Measurements from ENCODE around the gene STEEP1. TPM values are rescaled to one million over a fixed set of nuclear protein-coding genes. Genes with fewer than 3 reads are reported as not detected.
A peak's percentile ranks its signal among the peaks of the same experiment; 100 is the strongest.
"Not testable (repeated sequence)": the region's sequence is repeated elsewhere in the genome, so short reads cannot be mapped to it uniquely, and the experiment has no call there.

Gene STEEP1
- total and polyA plus RNA-seq, 4 donors, result 16.7 to 25.9 (median 18.3) TPM

DNA sequence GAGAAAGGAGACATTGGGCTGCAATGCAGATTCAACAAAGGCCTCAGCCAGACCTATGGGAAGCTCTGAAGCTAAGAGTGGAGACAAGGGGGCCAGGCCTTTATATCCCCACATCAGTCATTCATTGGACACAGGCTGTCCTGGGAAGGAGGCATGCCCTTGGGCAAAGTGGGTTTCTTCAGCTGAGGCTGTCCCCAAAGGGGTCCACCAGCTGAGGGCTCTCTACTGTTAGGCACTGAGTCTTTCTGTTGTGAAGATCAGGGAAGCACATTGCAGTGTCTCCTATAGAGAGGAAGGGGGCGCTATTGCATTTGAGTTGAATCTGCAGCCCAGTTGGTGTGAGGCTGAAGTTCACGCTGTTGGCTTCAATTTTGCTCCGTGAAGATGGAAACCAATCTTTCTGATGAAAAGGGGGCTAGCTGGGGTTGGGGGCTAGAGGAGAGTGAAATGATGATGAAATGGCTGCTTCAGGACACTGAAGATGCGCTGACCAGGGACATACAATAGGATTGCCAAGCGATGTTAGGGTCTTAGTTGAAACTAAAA, 49.0 kb downstream of the STEEP1 start:
- H3K4me1 ChIP-seq (ENCODE audit: control insufficient read depth in 1 of 2, insufficient read depth in 2 of 2, low read length in 2 of 2), result no peaks in the 10 kb centered on the region
- no peak overlapping the region for H3K4me3 ChIP-seq (ENCODE audit: low read length in 2 of 2)
- H3K36me3 ChIP-seq (ENCODE audit: control insufficient read depth in 1 of 2, insufficient read depth in 2 of 2, low read length in 1 of 2), result no peaks in the 10 kb centered on the region
- DNase-seq, result no peak
- 30 to 35% methylated on average over 5 of the region's 5 CpGs for WGBS, 2 donors
- no peaks in the 10 kb centered on the region for H3K27me3 ChIP-seq (ENCODE audit: control insufficient read depth in 1 of 2, insufficient read depth in 2 of 2, low read length in 1 of 2)
- no peak overlapping the region for H3K27ac ChIP-seq (ENCODE audit: low read depth in 1 of 2, low read length in 2 of 2)
- H3K9me3 ChIP-seq (ENCODE audit: control insufficient read depth, low read length), result no peaks in the 10 kb centered on the region
- intact Hi-C loops (cut with DNase I), result loop anchor here in 1 of 2 donors (10.0 kb wide), 1 partner anchor 359 kb away; the partner anchor contains the start of genes NDUFA1 and RNF113A
- peak; percentile 75 for ATAC-seq (ENCODE audit: low FRiP score)

- intact Hi-C loops (cut with DNase I), result loop anchor here (2.0 to 10.0 kb wide), 2 partner anchors 23 to 363 kb away; partner anchors contain the start of genes NDUFA1 (in 1 of the 2) and RNF113A (in 1 of the 2)
- ATAC-seq (ENCODE audit: low FRiP score), result peak; percentile 89
- Histone ChIP-seq H3K4me1 (ENCODE audit: control insufficient read depth in 1 of 2, insufficient read depth in 2 of 2, low read length in 2 of 2) (no peaks in the 10 kb centered on the region), H3K9me3 (ENCODE audit: control insufficient read depth, low read length) (no peaks in the 10 kb centered on the region), H3K27ac (ENCODE audit: low read depth in 1 of 2, low read length in 2 of 2) (no peak overlapping the region), H3K27me3 (ENCODE audit: control insufficient read depth in 1 of 2, insufficient read depth in 2 of 2, low read length in 1 of 2) (no peaks in the 10 kb centered on the region), H3K36me3 (ENCODE audit: control insufficient read depth in 1 of 2, insufficient read depth in 2 of 2, low read length in 1 of 2) (no peaks in the 10 kb centered on the region), H3K4me3 (ENCODE audit: low read length in 2 of 2) (no peak overlapping the region)
- peak; percentile 61 to 78 for DNase-seq
- 39 to 48% methylated on average over 14 of the region's 14 CpGs for WGBS, 2 donors
These were observed 52.9 kb downstream of the STEEP1 start for GRCh38 chrX:119512146-119512800.

DNA sequence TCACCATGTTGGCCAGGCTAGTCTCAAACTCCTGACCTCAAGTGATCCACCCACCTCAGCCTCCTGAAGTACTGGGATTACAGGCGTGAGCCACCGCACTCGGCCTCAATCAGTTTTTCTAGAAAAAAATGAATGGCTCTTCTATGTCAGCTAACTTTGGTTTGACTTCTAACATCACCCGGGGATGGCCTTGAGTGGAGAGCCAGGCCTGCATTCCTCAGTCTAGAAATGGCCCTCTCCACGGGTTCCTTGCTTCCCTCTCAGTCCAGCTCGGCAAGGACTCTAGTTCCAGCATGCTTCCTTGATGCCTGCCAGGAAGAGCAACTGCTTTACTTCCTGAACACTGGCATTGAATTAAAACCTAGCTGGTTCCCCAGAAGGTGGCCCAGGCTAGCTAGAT, 58.0 kb downstream of the STEEP1 start:
- peak overlapping the region in 1 of 2 donors; percentile 44 for H3K27ac ChIP-seq (ENCODE audit: low read depth in 1 of 2, low read length in 2 of 2)
- H3K36me3 ChIP-seq (ENCODE audit: control insufficient read depth in 1 of 2, insufficient read depth in 2 of 2, low read length in 1 of 2), result no peaks in the 10 kb centered on the region
- DNase-seq, result no peak
- H3K9me3 ChIP-seq (ENCODE audit: control insufficient read depth, low read length), result no peaks in the 10 kb centered on the region
- no peak for ATAC-seq (ENCODE audit: low FRiP score)
- no peaks in the 10 kb centered on the region for H3K27me3 ChIP-seq (ENCODE audit: control insufficient read depth in 1 of 2, insufficient read depth in 2 of 2, low read length in 1 of 2)
- H3K4me3 ChIP-seq (ENCODE audit: low read length in 2 of 2), result no peak overlapping the region
- intact Hi-C loops (cut with DNase I), result no loop called here
- WGBS, 2 donors, result 64 to 69% methylated on average over 6 of the region's 6 CpGs
- peaks cover 0 to 2% of the 10 kb centered on the region in 2 donors for H3K4me1 ChIP-seq (ENCODE audit: control insufficient read depth in 1 of 2, insufficient read depth in 2 of 2, low read length in 2 of 2)

GRCh38 chrX:119505945-119506344, 59.3 kb downstream of the STEEP1 start:
- WGBS, 2 donors, result 74 to 94% methylated on average over 4 of the region's 4 CpGs
- intact Hi-C loops (cut with DNase I), result no loop called here
- ATAC-seq (ENCODE audit: low FRiP score) (no peak), DNase-seq (no peak)
- no peak overlapping the region for H3K27ac ChIP-seq (ENCODE audit: low read depth in 1 of 2, low read length in 2 of 2)
- H3K4me1 ChIP-seq (ENCODE audit: control insufficient read depth in 1 of 2, insufficient read depth in 2 of 2, low read length in 2 of 2), result peaks cover 0 to 2% of the 10 kb centered on the region in 2 donors
- no peaks in the 10 kb centered on the region for H3K36me3 ChIP-seq (ENCODE audit: control insufficient read depth in 1 of 2, insufficient read depth in 2 of 2, low read length in 1 of 2)
- no peaks in the 10 kb centered on the region for H3K27me3 ChIP-seq (ENCODE audit: control insufficient read depth in 1 of 2, insufficient read depth in 2 of 2, low read length in 1 of 2)
- H3K4me3 ChIP-seq (ENCODE audit: low read length in 2 of 2), result no peak overlapping the region
- no peaks in the 10 kb centered on the region for H3K9me3 ChIP-seq (ENCODE audit: control insufficient read depth, low read length)

DNA sequence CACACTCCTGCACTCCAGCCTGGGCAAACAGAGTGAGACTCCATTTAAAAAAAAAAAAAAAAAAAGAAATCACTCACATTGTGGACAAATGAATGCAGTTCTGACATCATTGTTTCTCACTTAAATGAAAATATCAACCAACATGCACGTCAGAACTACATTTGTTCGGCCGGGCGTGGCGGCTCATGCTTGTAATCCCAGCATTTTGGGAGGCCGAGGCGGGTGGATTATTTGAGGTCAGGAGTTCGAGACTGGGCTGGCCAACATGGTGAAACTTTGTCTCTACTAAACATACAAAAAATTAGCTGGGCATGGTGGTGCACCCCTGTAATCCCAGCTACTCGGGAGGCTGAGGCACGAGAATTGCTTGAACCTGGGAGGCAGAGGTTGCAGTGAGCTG, 60.1 kb downstream of the STEEP1 start:
- H3K9me3 ChIP-seq (ENCODE audit: control insufficient read depth, low read length); H3K36me3 ChIP-seq (ENCODE audit: control insufficient read depth in 1 of 2, insufficient read depth in 2 of 2, low read length in 1 of 2); H3K27ac ChIP-seq (ENCODE audit: low read depth in 1 of 2, low read length in 2 of 2); intact Hi-C loops (cut with DNase I); DNase-seq; H3K27me3 ChIP-seq (ENCODE audit: control insufficient read depth in 1 of 2, insufficient read depth in 2 of 2, low read length in 1 of 2); H3K4me3 ChIP-seq (ENCODE audit: low read length in 2 of 2); ATAC-seq (ENCODE audit: low FRiP score); H3K4me1 ChIP-seq (ENCODE audit: control insufficient read depth in 1 of 2, insufficient read depth in 2 of 2, low read length in 2 of 2): not testable (repeated sequence)
- WGBS, 2 donors, result 91 to 93% methylated on average over 10 of the region's 10 CpGs

DNA sequence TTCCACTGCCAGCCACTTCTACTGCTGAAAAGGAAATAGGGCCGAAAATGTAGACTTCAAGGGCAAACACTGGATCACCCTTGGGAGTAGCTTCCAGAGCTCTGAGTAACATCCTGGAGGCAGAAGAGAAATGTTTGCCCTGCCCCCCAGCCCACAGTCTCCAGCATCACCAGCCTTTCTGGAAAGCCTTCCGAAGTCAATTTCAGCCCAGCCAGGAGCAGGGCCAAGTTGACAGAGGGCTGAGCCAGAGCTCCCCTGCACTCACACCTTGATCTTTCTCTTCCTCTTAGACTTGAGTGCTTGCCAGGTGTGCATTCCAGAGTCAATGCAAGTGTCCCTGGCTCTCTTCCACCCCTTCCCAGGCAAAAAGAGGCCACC, 61.7 kb downstream of the STEEP1 start:
- DNase-seq, result peak; percentile 81 to 84
- no peaks in the 10 kb centered on the region for H3K27me3 ChIP-seq (ENCODE audit: control insufficient read depth in 1 of 2, insufficient read depth in 2 of 2, low read length in 1 of 2)
- peaks cover 0 to 2% of the 10 kb centered on the region in 2 donors for H3K4me1 ChIP-seq (ENCODE audit: control insufficient read depth in 1 of 2, insufficient read depth in 2 of 2, low read length in 2 of 2)
- peak overlapping the region in 1 of 2 donors; percentile 99 for H3K27ac ChIP-seq (ENCODE audit: low read depth in 1 of 2, low read length in 2 of 2)
- 6 to 33% methylated on average over 2 of the region's 2 CpGs for WGBS, 2 donors
- H3K4me3 ChIP-seq (ENCODE audit: low read length in 2 of 2), result no peak overlapping the region
- peak; percentile 59 for ATAC-seq (ENCODE audit: low FRiP score)
- H3K36me3 ChIP-seq (ENCODE audit: control insufficient read depth in 1 of 2, insufficient read depth in 2 of 2, low read length in 1 of 2), result no peaks in the 10 kb centered on the region
- intact Hi-C loops (cut with DNase I), result no loop called here
- no peaks in the 10 kb centered on the region for H3K9me3 ChIP-seq (ENCODE audit: control insufficient read depth, low read length)

GRCh38 chrX:119502727-119503483, 62.3 kb downstream of the STEEP1 start:
- DNase-seq, result peak in 1 of 2 donors; percentile 57
- peak overlapping the region; percentile 20 to 99 for H3K27ac ChIP-seq (ENCODE audit: low read depth in 1 of 2, low read length in 2 of 2)
- H3K27me3 ChIP-seq (ENCODE audit: control insufficient read depth in 1 of 2, insufficient read depth in 2 of 2, low read length in 1 of 2), result no peaks in the 10 kb centered on the region
- ATAC-seq (ENCODE audit: low FRiP score), result peak; percentile 41
- H3K4me1 ChIP-seq (ENCODE audit: control insufficient read depth in 1 of 2, insufficient read depth in 2 of 2, low read length in 2 of 2), result peaks cover 0 to 2% of the 10 kb centered on the region in 2 donors
- no peaks in the 10 kb centered on the region for H3K36me3 ChIP-seq (ENCODE audit: control insufficient read depth in 1 of 2, insufficient read depth in 2 of 2, low read length in 1 of 2)
- WGBS, 2 donors, result 10 to 34% methylated on average over 11 of the region's 11 CpGs
- H3K4me3 ChIP-seq (ENCODE audit: low read length in 2 of 2), result no peak overlapping the region
- H3K9me3 ChIP-seq (ENCODE audit: control insufficient read depth, low read length), result no peaks in the 10 kb centered on the region
- intact Hi-C loops (cut with DNase I), result no loop called here

DNA sequence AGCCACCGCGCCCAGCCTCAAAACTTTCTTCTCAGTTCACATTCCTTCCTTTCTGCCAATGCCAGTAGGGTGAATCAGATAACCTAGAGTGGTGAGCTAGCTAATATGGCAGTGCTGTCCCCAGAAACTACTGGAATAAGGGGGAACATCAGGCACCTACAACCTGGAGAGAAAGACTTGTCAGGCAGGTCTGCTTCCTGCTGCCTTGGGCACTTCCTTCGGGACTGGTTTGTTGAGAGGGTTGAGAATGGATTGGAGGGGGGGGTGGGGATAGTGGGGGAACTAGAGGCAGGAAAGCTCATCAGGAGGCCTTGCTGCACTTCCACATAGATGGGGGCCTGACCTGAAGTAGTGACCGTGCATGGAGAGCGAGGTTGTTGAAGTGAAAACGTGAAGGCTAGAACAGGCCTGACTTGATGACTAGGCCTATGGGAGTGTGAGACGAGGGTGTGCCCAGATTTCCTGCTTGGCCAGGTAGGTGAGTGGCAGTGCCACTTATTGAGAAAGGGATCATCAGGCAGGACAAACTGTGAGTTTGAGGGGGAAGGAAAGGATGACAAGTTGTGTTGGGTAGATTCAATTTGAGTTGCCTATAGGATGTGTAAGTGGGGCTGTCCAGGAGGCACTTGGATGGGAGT, 63.6 kb downstream of the STEEP1 start:
- 87 to 95% methylated on average over 7 of the region's 7 CpGs for WGBS, 2 donors
- DNase-seq (peak in 1 of 2 donors; percentile 30), ATAC-seq (ENCODE audit: low FRiP score) (no peak)
- H3K27ac ChIP-seq (ENCODE audit: low read depth in 1 of 2, low read length in 2 of 2), result no peak overlapping the region
- intact Hi-C loops (cut with DNase I), result no loop called here
- H3K36me3 ChIP-seq (ENCODE audit: control insufficient read depth in 1 of 2, insufficient read depth in 2 of 2, low read length in 1 of 2), result no peaks in the 10 kb centered on the region
- no peak overlapping the region for H3K4me3 ChIP-seq (ENCODE audit: low read length in 2 of 2)
- peaks cover 0 to 2% of the 10 kb centered on the region in 2 donors for H3K4me1 ChIP-seq (ENCODE audit: control insufficient read depth in 1 of 2, insufficient read depth in 2 of 2, low read length in 2 of 2)
- no peaks in the 10 kb centered on the region for H3K27me3 ChIP-seq (ENCODE audit: control insufficient read depth in 1 of 2, insufficient read depth in 2 of 2, low read length in 1 of 2)
- H3K9me3 ChIP-seq (ENCODE audit: control insufficient read depth, low read length), result no peaks in the 10 kb centered on the region

All from aorta (tissue), 5 donors.